ENCODE results near the gene PSTK. TPM values are rescaled to one million over a fixed set of nuclear protein-coding genes. Genes with fewer than 3 reads are reported as not detected.

The PSTK gene
- total and polyA plus RNA-seq, 2 of the 13 experiments (the other 11 are each of a cell fraction or from before 2014, with no cell fraction given), result 8.2 to 9.3 TPM

- H3K27me3 ChIP-seq (ENCODE audit: control insufficient read depth in 1 of 2, insufficient read depth in 2 of 2, low read length in 2 of 2), result no peaks in the 10 kb centered on the region
- peak overlapping the region; percentile 58 for H3K9ac ChIP-seq (ENCODE audit: insufficient read depth, low read depth, low read length)
- in situ Hi-C loops (cut with HindIII; ENCODE audit: extremely low pct_ligation_motif_present, low pct_unique_long_range_greater_than_20kb), result no loop called here
- peak overlapping the region; percentile 66 for H3K4me2 ChIP-seq (ENCODE audit: low read depth, low read length)
- ChIA-PET POLR2A (interaction anchor here (2.8 to 6.5 kb wide), 2 partner anchors 9 to 39 kb away, joined by 17 to 131 read pairs; partner anchors contain the start of genes ACADSB, IKZF5 and PSTK), CTCF (ENCODE audit: low intra/inter-chr PET ratio, low total read pairs) (no interaction called here)
- peaks cover 100% of the 10 kb centered on the region for H3K4me1 ChIP-seq (ENCODE audit: insufficient read depth, low read length)
- DNase-seq (ENCODE audit: low spot score) (peak; percentile 34), ATAC-seq (peak; percentile 24), FAIRE-seq (no peak)
- no peaks in the 10 kb centered on the region; the same call in 1 of the 2 replicates for H4K20me1 ChIP-seq (ENCODE audit: insufficient read depth, low read length)
- no peak overlapping the region for H2AFZ ChIP-seq (ENCODE audit: low read length)
- intact Hi-C loops (cut with micrococcal nuclease; ENCODE audit: unreplicated experiment), result no loop called here
- H3K79me2 ChIP-seq (ENCODE audit: insufficient read depth, low read length), result peaks cover 76% of the 10 kb centered on the region
- peak overlapping the region in 1 of 3 experiments; percentile 62; a peak in 1 of 6 replicates for H3K4me3 ChIP-seq (replicated peaks in 1 of 3; ENCODE audit: insufficient read depth in 1 of 3, low read depth in 2 of 3, low read length in 3 of 3)
- H3K9me3 ChIP-seq (ENCODE audit: low read length), result no peaks in the 10 kb centered on the region
- WGBS (ENCODE audit: low lambda C conversion rate), result 5% methylated on average over 3 of the region's 3 CpGs
- BruUV-seq (replicated peaks), result no TSS peak
- H3K27ac ChIP-seq (ENCODE audit: extremely low read length, insufficient read depth, low read length), result peak overlapping the region; percentile 87
- H3K36me3 ChIP-seq (replicated peaks in 1 of 2; ENCODE audit: control insufficient read depth in 1 of 2, insufficient read depth in 2 of 2, low read length in 2 of 2), result peaks cover 3 to 6% of the 10 kb centered on the region in 2 experiments; a peak in 4 of 5 replicates
- TF ChIP-seq CSRNP1 (CRISPR knock-in tag; IDR thresholded peaks at IDR 0.05), result no peak
- TF ChIP-seq ZFY (CRISPR knock-in tag; IDR thresholded peaks at IDR 0.05), result no peak
- TF ChIP-seq ONECUT2 (CRISPR knock-in tag; IDR thresholded peaks at IDR 0.05), result peak; percentile 52; the same call in 1 of the 2 replicates
- TF ChIP-seq NR2F6 (IDR thresholded peaks at IDR 0.05), result no peak
- TF ChIP-seq NR2F6 (CRISPR knock-in tag; IDR thresholded peaks at IDR 0.05), result no peak
- no peak for TF ChIP-seq YEATS2 (CRISPR knock-in tag; IDR thresholded peaks at IDR 0.05; ENCODE audit: borderline replicate concordance)
- no peak for TF ChIP-seq ZNF460 (CRISPR knock-in tag; IDR thresholded peaks at IDR 0.05; ENCODE audit: borderline replicate concordance)
- TF ChIP-seq RAD21 (CRISPR knock-in tag; IDR thresholded peaks at IDR 0.05), result no peak
- no peak for TF ChIP-seq HHEX (CRISPR knock-in tag; IDR thresholded peaks at IDR 0.05)
- no peak for TF ChIP-seq ADNP (CRISPR knock-in tag; IDR thresholded peaks at IDR 0.05)
- TF ChIP-seq HNF4A (CRISPR knock-in tag; IDR thresholded peaks at IDR 0.05), result 0 out of 2 replicates have a peak, but pooled peaks have one; percentile 18
- 0 out of 2 replicates have a peak, but pooled peaks have one; percentile 16 for TF ChIP-seq ARID3A (IDR thresholded peaks at IDR 0.05; ENCODE audit: low read depth, low read length)
- no peak for TF ChIP-seq CHD4 (IDR thresholded peaks at IDR 0.05; ENCODE audit: borderline replicate concordance, low read length)
- TF ChIP-seq ZNF12 (CRISPR knock-in tag; IDR thresholded peaks at IDR 0.05), result no peak
- no peak for TF ChIP-seq ZNF510 (CRISPR knock-in tag; IDR thresholded peaks at IDR 0.05; ENCODE audit: low read depth)
- TF ChIP-seq PRDM4 (CRISPR knock-in tag; IDR thresholded peaks at IDR 0.05; ENCODE audit: borderline replicate concordance), result no peak
Observed at GRCh38 chr10:123019264-123019663, 39.1 kb downstream of the PSTK start.
